ENCODE measurements around the gene DNAJA2.

- TF ChIP-seq, protein P1, sequence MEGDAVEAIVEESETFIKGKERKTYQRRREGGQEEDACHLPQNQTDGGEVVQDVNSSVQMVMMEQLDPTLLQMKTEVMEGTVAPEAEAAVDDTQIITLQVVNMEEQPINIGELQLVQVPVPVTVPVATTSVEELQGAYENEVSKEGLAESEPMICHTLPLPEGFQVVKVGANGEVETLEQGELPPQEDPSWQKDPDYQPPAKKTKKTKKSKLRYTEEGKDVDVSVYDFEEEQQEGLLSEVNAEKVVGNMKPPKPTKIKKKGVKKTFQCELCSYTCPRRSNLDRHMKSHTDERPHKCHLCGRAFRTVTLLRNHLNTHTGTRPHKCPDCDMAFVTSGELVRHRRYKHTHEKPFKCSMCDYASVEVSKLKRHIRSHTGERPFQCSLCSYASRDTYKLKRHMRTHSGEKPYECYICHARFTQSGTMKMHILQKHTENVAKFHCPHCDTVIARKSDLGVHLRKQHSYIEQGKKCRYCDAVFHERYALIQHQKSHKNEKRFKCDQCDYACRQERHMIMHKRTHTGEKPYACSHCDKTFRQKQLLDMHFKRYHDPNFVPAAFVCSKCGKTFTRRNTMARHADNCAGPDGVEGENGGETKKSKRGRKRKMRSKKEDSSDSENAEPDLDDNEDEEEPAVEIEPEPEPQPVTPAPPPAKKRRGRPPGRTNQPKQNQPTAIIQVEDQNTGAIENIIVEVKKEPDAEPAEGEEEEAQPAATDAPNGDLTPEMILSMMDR (IDR thresholded peaks at IDR 0.05), result no peak
- no peak for TF ChIP-seq EP300 (IDR thresholded peaks at IDR 0.05)
These were observed 11.8 kb downstream of the DNAJA2 start for GRCh38 chr16:46961373-46962353.
